Dedifferentiated amniotic fluid mesenchymal stem cell (primary cell): Measurements from ENCODE around the gene ERC1.
"Not testable (repeated sequence)": the region's sequence is repeated elsewhere in the genome, so short reads cannot be mapped to it uniquely, and the experiment has no call there.

ENCODE experiments used
- DNase-seq: peaks from one replicate; pipeline ENCODE4 v3.0.0-alpha.2; 2016; ENCODE audit errors: extremely low spot score

ERC1 gene

DNA sequence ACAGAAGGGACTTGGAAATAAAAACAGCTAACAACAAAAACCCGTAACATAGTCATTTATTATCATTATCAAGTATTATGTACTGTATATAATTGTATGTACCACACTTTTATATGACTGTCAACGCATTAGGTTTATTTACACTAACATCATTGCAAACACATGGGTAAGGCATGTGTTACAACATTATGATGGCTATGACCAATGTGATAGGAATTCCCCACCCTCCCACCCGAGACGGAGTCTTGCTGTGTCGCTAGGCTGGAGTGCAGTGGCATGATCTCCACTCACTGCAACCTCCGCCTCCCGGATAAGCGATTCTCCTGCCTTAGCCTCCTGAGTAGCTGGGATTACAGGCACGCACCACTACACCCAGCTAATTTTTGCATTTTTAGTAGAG lies 82.6 kb downstream of the ERC1 start:
- DNase-seq: no peak

DNA sequence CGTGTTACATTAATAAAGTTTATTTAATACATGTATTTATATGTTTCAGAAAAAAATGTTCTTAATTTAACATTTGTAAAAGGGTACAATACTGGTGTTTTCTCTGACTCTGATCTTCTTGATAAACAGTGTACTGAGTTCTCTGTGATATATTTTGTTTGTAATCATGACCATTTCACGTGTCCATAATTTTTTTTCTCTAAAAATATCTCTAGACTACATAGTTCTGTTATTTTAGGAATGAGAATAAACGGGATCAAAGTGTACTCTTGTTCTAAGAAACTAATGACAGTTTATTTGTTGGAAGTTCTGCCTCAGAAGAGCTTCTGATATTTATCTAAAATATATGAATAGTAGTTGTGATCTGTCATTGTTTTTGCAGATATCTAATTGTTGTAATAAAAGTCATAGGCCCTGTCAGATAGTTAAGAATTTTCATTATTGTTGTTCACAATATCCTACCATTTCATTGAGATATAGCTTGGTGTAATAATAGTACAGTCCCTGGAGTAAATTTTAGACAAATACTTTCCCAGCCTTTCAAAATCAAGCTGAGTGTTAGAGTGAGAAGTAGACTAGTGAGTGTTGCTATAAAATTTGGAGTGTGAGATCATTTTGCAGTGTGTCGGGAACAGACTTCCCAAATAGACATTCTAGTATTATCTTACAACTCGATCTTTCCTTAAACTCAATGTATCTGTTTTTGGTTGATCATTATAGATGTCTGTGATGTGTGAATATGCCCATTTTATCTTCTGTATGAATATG lies 86.2 kb downstream of the ERC1 start:
- DNase-seq: no peak

DNA sequence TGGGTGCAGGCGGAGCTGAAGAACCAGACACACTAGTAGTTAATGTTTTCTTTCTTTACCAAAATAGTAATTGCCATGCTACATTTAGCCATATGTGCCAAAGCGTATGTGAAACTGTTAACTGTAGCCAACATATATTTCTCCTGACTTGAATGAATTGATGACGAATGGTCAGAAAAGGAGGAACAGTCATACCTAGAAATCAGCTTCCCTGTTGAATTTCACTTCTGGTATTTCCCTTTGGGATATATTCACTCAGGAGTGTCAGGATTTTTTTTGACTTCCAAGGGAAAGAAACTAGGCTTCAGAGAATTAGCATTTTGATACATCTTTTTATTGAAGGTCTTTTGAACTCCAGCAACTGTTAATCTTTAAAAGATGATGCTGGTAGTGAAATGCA lies 87.0 kb downstream of the ERC1 start:
- DNase-seq: no peak

DNA sequence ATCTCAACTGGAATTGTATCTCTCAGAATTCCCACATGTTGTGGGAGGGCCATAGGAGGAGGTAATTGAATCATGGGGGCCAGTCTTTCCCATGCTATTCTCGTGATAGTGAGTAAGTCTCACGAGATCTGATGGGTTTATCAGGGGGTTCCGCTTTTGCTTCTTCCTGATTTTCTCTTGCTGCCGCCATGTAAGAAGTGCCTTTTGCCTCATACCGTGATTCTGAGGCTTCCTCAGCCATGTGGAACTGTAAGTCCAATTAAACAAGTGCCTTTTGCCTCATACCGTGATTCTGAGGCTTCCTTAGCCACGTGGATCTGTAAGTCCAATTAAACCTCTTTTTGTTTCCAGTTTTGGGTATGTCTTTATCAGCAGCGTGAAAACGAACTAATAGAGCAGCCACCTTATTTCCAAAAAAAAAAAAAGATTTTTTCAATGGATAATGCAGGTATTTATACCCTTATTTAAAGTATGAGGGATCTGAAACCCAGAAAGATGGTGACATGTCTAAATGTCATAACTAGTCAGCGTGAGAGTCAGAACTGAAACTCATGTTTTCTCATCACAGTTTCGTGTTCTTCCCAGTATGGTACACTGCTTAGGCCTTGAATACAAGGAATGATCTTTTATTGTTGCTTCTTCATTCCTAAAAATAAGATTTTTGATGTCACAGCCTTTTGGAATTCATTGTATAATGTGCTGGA lies 89.6 kb downstream of the ERC1 start:
- DNase-seq: no peak

DNA sequence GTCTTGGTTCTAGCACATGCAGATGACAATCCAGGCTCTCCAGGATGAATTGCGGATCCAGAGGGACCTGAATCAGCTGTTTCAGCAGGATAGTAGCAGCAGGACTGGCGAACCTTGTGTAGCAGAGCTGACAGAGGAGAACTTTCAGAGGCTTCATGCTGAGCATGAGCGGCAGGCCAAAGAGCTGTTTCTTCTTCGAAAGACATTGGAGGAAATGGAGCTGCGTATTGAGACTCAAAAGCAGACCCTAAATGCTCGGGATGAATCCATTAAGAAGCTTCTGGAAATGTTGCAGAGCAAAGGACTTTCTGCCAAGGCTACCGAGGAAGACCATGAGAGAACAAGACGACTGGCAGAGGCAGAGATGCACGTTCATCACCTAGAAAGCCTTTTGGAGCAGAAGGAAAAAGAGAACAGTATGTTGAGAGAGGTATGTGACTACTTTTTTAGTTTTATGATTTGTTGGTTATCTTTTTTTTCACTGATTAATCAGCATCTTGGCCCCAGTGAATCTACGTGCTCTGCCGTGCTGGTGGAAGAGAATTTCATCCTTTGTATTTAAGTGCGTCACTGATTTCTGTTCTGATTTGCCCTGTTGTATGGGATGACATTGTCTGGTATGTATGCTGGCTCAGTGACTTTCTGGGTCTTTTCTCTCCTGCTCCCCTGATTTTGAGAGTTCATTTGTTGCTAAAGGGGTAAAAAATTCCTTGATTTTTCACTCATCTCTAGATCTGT lies 92.3 kb downstream of the ERC1 start:
- DNase-seq: no peak

DNA sequence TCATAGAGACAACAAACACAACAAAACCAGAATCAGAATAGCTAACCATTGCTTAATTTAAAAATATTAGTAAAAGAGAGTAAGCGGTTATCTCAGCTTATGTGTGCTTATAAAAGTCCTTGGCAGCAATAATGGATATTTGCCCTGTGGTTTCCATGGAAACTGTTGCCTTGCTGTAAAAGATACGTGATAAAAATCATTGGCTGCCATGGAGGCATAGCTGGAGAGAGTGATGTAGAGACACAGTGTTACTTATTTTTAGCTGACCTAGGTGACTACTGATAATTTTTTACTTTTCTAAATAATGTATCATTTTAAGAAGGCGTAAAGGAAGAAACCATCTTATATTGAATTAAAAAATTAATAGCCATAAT lies 92.9 kb downstream of the ERC1 start:
- no peak for DNase-seq

DNA sequence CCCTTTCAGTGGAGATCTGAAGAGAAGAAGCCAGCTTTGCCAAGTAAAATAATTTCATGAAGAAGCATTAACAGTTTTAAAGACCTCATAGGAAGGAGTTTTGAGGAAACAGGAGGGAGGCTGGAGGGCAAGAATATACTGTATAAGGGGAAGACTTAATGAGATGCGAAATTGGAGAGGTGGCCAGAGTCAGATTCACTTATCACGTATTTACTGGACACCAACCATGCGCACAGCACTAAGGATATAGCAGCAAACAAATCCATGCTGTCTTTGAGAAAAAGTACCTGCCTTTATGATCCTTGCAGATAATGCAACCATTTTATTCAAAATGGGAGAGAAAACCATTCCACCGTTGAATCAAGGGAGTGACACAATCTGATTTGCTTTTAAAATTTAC lies 100.3 kb downstream of the ERC1 start:
- no peak for DNase-seq

DNA sequence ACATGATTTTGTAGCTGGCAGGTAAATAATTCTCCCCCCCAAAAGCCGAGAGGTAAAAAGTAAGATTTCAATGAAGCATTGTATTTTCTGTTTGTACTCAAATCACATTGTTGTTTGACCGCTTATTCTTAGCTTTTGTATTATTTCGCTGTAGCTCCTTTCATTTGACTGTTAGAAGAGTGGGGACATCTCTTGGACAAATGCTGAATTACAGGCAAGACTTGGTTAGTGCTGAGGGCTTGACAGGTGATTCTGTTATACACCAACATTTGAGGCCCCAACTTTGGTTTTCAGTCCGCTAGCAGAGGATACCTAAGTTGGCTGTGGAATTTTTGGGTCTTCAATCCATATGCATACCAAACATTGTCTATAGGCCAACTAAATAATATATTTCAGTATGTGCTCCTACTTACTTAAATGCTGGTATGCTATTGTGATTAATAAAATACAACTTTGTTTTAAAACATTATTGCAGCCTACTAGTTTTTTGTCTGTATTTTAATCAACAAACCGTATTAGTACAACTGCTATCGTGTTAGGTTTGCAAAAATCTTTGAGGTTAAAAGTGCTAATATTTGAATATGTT lies 102.2 kb downstream of the ERC1 start:
- DNase-seq: peak; percentile 79

DNA sequence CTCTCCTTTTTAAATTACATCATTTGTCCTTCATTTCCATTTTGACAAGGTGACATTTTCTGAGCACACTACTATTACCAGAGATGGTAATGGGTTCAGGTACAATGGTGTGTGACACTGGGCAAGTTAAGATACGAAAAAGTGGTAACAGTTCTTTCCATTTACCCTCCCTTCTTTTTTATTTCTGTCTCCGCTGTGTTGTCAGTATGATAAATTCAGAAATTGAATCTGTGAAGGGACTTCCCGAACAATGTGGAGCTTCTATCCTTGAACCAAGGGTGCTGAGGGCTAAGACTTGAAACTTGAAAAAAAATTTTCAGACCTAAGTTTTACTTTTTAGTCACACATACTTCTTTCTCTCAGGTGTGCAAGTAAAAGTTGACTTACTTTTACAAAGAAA lies 103.7 kb downstream of the ERC1 start:
- DNase-seq: no peak

DNA sequence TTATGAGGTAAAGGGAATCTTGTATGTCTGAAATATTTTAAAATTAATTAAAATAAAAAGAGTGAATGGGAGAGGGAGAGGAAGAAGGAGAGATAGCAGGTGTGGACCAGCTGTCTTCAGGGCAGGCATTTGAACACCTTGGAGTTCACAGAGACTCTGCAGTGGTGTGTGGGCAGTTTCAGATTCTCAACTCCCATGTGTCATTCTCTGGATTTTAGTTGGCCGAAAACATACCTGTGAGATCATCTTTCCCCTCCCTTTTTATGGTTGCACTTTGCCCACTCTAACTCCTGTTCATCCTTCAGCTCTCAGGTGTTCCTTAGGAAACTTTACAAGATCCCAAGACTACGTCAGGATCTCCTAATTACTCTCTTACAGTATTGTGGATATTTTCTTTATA lies 108.1 kb downstream of the ERC1 start:
- DNase-seq: no peak

DNA sequence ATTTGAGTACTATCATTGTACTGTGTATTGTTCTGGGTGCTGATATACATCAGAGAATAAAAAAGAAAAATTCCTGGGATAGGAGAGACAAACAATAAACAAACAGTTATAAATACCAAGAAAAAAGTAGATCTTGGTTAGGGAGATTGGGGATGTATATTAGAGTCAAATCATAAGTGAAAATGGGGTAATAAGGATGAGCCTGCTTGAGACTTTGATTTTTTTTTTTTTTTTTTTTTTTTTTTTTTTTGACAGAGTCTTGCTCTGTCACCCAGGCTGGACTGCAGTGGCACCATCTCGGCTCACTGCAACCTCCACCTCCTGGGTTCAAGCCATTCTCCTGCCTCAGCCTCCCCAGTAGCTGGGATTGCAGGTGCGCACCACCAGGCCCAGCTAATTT lies 108.6 kb downstream of the ERC1 start:
- not testable (repeated sequence) for DNase-seq

DNA sequence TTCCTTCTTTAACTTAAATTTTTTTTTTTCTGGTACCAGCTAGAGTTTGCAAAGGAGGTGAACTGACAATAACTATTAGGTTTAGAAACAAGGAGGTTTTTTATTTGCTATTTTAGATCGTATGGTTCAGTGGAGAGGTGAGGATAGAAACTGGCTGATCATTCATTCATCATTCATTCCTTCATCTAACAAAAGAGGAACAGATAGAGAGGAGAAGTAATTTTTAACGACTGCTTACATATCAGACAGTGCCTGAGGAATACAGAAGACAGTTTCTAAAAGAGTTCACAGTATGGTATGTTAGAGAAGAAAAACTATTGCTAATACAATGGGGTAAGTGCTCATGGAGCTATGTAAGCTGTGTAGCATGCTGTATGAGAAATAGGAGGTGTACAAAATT lies 111.1 kb downstream of the ERC1 start:
- no peak for DNase-seq

DNA sequence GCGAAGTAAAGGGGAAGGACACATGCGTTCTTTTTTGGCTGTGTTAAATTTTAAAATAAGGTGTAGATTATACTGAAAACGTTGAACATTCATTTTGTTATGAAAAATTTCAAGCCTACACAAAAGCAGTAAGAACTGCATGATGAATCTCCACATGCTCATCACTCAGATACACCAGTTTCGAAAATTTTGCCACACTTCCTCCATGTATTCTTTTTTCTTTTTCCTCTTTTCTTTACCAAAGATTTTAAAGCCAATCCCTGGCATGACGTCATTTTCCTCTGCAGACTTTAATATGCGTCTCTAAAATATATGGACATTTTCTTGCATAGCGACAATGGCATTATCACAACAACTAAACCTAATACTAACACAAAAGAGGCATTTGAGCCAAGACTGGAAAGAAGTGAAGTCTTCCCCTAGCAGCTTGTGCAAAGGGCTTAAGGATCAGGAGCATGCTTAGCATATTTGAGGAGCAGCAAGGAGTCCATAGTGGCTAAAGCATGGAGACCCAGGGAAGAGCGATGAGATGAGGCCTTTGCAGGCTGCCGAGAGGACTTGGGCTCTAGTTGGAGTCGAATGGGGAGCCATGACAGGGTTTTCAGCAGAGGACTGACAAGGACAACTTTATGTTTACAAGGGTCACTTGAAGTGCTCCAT lies 111.9 kb downstream of the ERC1 start:
- no peak for DNase-seq

DNA sequence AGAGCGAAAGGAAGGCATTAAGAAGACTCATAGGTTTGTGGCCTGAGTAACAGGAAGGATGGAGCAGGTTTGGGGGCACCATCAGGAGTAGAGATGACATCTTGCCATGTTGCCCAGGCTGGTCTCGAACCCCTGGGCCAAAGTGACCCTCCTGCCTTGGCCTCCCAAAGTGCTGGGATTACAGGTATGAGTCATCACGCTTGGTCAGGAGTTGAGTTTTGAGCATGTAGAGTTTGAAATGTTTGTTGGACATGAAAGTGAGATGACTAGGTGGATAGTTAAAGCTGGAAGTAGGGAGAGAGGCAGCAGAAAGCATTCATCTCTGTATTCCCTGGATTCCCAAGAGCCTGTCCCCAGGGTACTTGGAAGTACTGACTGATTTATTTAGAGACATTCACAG lies 112.6 kb downstream of the ERC1 start:
- DNase-seq: no peak

DNA sequence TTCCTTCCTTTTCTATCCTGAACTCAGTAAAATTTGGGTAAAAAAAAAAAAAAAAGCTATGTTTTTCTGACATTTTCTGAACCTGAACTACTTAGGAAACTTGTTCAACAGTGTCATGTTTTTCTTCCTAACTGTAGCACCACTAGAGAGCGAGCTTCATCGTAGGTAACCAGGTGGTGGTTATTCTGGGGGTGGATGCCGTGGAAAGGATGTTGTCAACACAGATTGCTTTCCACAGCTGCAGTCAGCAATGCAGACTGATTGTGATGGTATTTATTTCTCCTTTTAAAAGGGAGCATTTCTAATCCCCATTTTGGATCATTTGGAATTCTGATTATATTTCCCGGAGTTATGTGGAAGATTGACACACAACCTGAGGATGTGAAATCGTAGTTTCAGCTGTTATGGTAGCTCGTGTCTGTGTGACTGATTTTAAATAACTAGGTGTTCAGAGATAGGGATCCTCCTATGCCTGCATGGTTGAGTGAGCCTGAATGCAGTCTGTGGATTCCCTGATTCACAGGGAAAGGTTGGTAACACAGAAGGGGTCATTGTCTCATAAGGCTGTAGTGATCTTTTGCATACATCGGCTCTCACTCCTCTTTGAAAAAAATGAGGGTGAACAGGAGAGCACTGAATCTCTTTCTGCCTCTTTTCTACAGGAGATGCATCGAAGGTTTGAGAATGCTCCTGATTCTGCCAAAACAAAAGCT lies 113.2 kb downstream of the ERC1 start:
- DNase-seq: no peak

DNA sequence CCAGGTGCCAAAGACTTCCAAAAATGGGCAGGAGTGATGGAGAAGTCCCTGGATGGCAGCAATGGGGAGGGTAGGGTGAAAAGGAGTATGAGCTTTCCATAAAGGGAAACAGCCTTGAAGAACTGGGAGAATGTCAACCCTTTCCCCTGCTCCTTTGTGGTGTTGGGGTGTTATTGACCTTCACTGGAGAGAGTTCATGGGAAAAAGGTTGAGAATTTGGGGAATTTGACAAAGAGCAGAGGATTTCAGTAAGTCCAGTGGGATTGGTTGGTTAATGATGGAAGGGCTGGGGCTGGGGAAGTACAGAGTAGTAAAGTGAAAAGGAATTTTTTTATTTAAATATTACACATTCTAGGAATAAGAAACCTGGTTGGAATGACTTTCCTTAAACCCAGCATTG lies 116.6 kb downstream of the ERC1 start:
- DNase-seq: no peak

DNA sequence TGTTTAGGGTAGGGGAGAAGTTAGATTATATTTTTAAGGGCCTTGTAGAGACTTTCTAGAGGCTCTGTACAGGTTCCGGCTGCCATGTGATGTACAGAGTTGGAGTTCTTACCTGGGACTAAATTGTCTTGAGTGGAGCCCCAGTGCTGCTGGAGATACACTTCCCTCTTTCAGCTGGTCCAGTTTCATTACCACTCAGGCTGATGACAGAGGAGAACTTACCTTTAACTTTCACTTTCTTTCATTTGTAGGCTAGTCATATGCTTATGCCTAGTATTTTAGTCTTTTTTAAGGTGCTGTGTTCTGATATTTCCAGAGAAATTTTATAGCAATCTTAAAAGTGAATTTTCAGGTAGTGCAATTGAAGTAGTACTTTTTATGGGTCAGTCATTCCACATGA lies 117.3 kb downstream of the ERC1 start:
- no peak for DNase-seq

DNA sequence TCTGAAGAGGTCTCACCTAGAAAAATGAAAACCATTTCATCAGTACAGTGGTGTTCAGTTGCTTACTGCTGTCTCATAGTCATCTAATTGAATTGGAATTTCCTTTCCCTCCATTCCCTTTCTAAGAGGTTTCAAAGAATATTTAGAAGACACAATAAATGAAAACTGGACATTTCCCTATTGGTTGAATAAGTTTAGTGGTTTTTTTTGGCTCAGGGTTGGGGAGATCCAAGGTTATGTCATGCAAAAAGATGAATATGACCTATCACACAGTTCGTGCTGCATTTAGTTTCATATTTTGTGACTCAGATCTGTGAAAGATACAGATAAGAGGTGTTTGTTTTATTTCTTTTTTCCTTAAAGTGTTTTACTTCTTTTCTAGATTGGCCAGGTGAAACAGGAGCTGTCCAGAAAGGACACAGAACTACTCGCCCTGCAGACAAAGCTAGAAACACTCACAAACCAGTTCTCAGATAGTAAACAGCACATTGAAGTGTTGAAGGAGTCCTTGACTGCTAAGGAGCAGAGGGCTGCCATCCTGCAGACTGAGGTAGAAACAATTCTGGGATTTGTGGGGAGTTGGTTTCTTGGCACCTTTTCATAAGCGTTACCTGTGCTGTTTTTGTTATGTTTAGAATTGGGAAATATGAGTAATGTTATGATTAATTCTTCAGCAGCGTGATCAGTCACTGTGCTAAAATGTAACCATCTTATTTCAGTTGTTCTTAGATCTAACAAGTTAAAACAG lies 124.6 kb downstream of the ERC1 start:
- peak; percentile 48 for DNase-seq

DNA sequence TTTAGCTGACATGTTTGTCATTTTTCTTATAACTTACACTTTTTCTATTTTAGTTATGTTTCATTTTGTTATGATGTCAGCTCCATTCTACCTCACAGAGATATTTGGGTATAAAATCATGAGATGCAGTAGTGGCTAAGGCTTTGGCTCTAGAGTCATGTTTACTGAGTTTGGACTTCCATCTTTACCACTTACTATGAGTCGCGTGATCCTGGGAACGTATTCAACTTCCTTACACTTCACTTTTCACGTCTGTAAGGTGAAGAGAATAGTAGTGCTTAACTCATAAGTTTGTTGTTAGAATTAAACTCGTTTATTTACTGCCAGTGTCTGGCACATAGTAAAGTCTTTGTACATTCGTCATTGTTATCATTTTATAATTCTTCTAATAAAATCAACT lies 126.3 kb downstream of the ERC1 start:
- no peak for DNase-seq

DNA sequence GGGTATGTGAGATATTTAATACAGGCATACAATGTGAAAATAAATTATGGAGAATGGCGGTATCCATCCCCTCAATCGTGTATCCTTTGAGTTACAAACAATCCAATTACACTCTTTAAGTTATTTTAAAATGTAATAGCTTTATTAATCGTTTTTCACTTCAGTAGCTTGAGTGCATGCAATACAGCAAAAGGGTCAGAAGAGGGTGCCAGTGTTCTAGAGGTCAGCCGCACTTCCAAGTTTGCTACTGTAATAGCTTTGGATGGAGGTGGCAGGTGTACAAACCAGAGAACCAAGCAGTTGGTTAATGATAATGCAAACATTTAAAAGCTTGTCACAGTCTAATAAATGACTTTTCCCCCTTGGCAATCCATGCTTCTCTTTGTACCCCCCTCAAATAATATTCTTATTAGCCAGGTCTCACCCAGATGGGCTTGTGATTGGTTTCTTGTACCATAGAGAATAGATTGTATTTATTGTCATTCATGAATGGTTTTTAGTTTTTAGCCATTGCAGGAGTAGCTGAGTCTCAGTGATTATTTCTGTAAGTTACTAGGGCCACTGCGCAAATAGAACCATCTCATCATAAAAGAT lies 127.0 kb downstream of the ERC1 start:
- peak; percentile 69 for DNase-seq
